ENCODE results near the gene GSTM1.
"Not testable (repeated sequence)": the region's sequence is repeated elsewhere in the genome, so short reads cannot be mapped to it uniquely, and the experiment has no call there.

GSTM1 gene

DNA sequence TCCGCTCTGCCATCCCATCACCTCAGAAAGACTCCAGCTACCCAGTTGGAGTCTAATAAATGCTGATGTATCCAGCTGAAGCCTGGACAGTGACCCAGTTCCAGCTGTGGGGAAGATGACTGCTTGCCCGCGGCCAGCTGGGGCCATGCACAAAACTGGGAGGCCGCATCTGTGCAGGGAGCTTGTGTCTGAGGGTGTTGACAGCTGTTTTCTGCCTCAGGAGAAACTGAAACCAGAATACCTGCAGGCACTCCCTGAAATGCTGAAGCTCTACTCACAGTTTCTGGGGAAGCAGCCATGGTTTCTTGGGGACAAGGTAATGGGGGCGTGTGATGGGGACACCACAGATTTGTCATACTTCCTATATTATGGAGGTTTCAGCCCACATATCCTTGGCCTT is 16.6 kb upstream of the GSTM1 start:
- H3K4me3 ChIP-seq (ENCODE audit: low read length): no peak overlapping the region
- no peak for TF ChIP-seq ZNF274 (IDR thresholded peaks at IDR 0.05; ENCODE audit: low read depth, low read length)

DNA sequence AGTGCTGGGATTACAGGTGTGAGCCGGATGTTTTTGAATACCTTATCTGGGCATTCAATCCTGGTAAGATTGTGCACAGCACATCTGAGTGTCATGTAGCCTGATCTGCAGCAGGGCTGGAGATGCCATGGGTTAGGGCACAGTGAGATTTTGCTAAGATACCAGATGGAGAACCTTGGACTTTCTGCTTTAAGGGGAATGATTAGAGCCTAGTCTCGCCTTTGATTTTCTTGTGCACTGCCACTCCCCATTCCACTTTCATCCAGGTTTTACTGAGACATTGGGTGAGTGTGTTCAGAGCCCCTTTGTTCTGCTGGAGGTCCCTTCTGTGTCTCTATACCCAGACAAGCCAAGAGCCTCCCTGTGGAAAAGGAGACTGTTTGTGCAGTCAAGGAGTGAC is 13.8 kb upstream of the GSTM1 start:
- H3K4me3 ChIP-seq (ENCODE audit: low read length): not testable (repeated sequence)

DNA sequence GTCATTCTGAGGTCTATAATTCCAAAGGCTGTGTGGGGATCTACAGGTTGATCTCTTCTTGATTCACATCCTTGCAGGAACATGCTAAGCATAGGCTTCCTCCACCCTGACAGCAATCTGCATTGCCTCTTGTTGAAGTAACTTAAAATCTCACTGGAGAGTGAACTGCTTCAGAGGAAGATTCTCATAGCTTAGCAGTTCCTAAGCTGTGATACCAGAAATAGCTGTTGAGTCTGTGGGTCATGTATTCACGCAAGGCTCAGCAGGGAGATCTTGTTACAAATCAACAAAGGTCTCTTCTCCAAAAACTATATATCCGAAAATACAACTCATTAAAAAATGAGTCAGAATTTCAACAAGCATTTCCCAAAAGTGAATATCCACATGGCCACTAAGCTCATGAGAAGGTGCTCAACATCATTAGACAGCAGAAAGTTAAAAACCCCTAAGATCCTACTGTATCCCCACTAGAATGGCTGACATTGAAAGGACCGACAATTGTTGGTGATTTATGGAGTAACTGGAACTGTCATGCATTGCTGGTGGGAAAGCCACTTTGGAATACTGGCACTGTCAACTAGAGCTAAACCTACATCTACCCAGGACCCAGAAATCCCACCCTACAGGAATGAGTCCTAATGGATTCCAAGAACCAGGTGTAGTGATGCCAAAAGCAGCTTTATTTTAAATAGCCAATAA is 10.8 kb upstream of the GSTM1 start:
- H3K4me3 ChIP-seq (ENCODE audit: low read length): not testable (repeated sequence)

DNA sequence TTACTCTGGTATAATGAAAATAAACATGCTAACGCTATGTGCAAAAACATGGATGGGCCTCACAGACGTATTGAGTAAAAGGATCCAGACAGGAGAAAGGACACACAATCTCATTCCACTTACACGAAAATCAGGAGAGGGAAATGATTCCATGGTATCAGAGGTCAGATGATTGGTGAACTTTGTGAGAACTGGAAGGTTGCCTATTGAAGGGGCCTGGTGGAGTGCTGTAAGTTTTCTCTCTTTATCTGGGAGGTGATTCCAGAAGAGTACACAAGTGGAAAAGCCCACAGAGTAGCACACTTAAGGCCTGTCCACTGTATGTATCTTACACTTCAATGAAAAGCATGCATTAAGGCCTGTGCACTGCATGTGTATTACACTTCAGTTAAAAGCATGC is 10.2 kb upstream of the GSTM1 start:
- no peak overlapping the region for H3K4me3 ChIP-seq (ENCODE audit: low read length)
- no peak for TF ChIP-seq ZNF274 (IDR thresholded peaks at IDR 0.05; ENCODE audit: low read depth, low read length)

DNA sequence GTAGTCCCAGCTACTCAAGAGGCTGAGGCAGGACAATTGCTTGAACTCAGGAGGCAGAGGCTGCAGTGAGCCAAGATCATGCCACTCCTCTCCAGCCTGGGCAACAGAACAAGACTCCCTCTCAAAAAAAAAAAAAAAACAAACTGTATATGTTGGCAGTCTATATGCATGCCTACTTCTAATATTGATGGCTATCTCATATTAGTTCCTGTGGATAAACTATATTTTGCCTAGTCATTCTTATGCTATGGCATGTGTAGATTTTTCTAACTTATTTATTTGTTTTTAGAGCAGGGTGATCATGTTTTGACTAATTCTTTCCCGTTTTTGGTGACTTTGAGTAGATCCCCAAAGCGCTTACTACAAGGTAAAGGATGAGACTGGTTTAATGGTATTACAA is 9.0 kb upstream of the GSTM1 start:
- not testable (repeated sequence) for H3K4me3 ChIP-seq (ENCODE audit: low read length)

DNA sequence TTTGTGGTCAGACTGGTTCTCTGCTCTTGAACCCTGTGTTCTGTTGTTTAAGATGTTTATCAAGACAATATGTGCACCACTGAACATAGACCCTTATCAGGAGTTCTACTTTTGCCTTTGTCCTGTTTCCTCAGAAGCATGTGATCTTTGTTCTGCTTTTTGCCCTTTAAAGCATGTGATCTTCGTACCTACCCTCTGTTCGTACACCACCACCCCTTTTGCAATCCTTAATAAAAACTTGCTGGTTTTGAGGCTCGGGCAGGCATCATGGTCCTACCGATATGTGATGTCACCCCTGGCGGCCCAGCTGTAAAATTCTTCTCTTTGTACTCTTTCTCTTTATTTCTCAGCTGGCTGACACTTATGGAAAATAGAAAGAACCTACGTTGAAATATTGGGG is 2.8 kb upstream of the GSTM1 start:
- not testable (repeated sequence) for H3K4me3 ChIP-seq (ENCODE audit: low read length)

DNA sequence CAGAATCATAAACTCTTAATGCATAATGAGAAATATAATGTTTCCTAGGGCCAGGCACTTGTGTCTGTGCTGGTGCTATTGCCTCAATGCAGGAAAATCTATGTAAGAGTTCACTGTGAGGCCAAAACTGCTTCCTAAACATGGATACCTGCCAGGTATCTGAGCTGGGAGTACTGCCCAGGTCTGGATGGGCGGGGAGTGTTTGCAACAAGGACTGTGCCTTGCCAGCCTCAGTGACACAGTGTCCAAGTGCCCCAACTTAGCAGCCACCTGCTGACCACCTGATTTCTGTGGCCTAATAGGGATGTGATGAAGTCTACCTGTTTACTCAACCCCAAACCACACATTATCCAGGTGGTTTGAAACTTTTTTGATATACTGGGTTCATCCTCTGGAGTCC is 2.2 kb upstream of the GSTM1 start:
- H3K4me3 ChIP-seq (ENCODE audit: low read length): not testable (repeated sequence)

DNA sequence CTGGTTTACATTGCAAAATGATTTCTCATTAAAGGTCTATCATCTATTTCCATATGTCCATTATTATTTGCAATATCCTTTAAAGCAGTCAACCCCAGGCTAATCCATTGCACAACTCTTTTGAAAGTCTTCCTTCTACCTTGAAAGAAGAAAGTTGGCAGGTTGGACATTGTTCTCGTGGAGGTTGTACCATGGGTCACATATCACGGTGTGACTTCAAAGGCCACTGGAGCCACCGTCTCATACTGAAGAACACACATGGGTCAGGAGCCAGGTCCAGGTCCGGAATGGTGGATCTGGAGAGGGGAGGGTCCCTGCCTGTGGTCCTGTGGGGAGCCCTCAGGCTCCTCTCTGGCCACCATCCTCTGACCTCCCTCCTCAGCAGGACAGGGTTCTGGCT is 1.7 kb upstream of the GSTM1 start:
- not testable (repeated sequence) for H3K4me3 ChIP-seq (ENCODE audit: low read length)

DNA sequence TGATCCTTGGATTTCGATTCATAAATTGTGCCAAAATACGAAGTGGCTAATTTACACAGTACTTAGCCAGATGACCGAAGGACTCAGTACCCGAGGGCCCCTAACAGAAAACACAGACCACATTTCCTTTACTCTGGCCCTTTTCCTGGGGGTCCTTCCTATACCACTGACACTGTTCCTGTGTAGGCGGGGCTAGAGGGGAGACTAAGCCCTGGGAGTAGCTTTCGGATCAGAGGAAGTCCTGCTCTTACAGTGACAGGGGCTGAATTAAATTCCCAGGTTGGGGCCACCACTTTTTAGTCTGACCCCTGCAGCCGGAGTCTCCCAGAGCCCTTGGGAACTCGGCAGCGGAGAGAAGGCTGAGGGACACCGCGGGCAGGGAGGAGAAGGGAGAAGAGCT is 508 bp upstream of the GSTM1 start:
- not testable (repeated sequence) for H3K4me3 ChIP-seq (ENCODE audit: low read length)

DNA sequence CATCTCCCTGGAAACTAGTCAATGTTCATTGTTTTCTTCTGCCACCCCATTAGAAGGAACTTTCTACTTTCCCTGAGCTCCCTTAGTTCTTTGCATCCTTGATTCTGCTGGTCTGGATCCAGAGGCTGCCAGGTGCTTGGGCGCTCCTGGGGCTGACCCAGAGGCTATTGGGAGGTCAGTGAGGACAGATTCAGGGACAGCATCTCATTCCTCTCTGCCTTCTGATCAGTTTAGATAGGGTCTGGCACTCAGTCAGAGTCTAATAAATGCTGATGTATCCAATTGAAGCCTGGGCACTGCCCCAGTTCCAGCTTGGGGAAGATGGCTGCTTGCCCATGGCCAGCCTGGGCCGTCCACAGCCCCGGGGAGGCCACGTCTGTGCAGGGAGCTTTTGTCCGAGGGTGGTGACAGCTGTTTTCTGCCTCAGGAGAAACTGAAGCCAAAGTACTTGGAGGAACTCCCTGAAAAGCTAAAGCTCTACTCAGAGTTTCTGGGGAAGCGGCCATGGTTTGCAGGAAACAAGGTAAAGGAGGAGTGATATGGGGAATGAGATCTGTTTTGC is 2.3 kb downstream of the GSTM1 start:
- TF ChIP-seq ZNF274 (IDR thresholded peaks at IDR 0.05; ENCODE audit: low read depth, low read length): no peak

DNA sequence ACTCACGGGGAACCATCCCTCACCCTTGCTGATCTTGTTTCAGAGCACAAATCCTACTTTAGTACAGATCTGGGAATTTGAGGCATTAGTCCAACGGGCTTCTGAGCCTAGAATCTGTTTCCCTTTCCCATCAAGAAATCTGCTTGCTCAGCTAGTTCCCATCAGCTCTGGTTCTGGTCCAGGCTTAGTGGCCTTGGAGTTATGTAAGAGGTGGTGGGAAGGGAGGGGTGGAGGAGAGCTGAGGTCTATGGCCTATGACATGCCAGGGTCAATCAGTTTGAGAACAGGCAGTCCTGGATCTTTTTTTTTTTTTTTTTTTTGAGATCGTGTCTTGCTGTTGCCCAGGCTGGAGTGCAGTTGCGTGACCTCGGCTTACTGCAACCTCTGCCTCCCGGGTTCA is 4.1 kb downstream of the GSTM1 start:
- no peak for TF ChIP-seq ZNF274 (IDR thresholded peaks at IDR 0.05; ENCODE audit: low read depth, low read length)
- no peak overlapping the region for H3K4me3 ChIP-seq (ENCODE audit: low read length)

More for the DNA sequence above, 2.3 kb downstream of the GSTM1 start:
- H3K4me3 ChIP-seq (ENCODE audit: low read length): no peak overlapping the region

DNA sequence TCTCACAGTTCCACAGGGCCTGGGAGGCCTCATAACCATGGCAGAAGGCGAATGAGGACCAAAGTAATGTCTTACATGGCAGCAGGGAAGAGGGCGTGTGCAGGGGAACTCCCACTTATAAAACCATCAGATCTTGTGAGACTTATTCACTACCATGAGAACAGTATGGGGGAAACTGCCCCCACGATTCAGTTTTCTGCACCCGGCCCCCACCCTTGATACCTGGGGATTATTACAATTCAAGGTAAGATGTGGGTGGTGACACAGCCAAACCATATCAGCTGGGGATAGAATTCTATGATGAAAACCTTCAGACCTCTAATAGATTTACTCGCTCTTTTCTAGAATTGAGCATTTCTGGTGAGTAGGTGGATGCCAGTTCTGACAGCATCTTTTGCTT is 6.8 kb downstream of the GSTM1 start:
- H3K4me3 ChIP-seq (ENCODE audit: low read length): not testable (repeated sequence)

DNA sequence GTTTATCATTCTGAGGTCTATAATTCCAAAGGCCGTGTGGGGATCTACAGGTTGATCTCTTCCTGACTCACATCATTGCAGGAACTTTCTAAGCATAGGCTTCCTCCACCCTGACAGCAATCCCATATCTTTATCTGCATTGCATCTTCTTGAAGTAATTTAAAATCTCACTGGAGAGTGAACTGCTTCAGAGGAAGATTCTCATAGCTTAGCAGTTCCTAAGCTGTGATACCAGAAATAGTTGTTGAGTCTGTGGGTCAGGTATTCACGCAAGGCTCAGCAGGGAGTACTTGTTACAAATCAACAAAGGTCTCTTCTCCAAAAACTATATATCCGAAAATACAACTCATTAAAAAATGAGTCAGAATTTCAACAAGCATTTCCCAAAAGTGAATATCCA is 7.5 kb downstream of the GSTM1 start:
- H3K4me3 ChIP-seq (ENCODE audit: low read length): not testable (repeated sequence)

DNA sequence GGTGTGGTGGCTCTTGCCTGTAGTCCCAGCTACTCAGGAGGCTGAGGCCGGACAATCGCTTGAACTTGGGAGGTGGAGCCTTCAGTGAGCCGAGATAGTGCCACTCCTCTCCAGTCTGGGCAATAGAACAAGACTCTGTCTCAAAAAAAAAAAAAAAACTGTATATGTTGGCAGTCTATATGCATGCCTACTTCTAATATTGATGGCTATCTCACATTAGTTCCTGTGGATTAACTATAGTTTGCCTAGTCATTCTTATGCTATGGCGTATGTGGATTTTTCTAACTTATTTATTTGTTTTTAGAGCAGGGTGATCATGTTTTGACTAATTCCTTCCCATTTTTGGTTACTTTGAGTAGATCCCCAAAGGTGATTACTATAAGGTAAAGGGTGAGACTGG is 9.4 kb downstream of the GSTM1 start:
- H3K4me3 ChIP-seq (ENCODE audit: low read length): no peak overlapping the region
- no peak for TF ChIP-seq ZNF274 (IDR thresholded peaks at IDR 0.05; ENCODE audit: low read depth, low read length)

DNA sequence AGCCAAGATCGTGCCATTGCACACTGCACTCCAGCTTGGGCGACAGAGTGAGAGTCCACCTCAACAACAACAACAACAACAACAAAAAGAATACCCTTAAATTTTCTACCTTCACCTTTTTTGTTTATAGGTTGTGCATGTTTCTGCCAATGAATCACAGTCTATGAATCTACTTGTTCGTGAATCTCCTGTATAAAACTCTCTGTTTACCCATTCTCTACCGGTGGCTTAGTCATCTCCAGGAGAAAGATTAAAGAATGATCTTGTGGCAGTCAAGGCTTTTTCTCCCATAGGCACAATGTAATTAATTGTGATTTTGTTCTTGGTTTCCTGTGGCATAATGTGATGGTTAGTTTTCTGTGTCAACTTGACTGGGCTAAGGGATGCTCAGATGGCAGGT is 10.2 kb downstream of the GSTM1 start:
- H3K4me3 ChIP-seq (ENCODE audit: low read length): not testable (repeated sequence)

DNA sequence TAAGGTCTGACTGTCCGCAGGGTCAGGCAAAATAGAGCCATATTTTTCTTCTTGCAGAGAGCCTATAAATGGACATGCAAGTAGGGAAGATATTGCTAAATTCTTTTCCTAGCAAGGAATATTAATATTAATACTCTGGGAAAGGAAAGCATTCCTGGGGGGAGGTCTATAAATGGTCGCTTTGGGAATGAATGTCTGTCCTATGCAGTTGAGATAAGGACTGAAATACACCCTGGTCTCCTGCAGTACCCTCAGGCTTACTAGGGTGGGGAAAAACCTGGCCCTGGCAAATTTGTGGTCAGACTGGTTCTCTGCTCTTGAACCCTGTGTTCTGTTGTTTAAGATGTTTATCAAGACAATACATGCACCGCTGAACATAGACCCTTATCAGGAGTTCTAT is 15.3 kb downstream of the GSTM1 start:
- H3K4me3 ChIP-seq (ENCODE audit: low read length): not testable (repeated sequence)

DNA sequence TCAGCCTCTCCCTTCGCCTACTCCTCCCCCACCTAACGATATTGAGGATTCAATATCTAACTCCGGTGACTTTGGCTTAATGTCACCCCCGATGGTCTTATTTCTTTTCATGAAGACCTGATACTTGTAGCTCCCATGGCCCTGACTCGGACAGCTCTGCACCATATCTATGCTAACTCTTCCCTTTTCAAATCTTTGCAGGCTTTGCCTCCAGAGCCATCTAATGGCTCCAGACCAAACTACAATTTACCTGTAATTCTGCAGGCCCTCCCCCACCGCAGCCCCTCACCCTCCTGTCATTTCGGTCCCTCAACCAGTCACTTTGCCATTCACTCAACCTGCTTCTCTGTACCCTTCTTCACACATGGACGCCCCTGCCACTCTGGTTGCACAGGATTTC is 16.6 kb downstream of the GSTM1 start:
- TF ChIP-seq ZNF274 (IDR thresholded peaks at IDR 0.05; ENCODE audit: low read depth, low read length): no peak
- no peak overlapping the region for H3K4me3 ChIP-seq (ENCODE audit: low read length)
